Lower lobe of right lung (tissue), 2 donors: Measurements from ENCODE around the gene SLC22A14. TPM values are rescaled to one million over a fixed set of nuclear protein-coding genes. Genes with fewer than 3 reads are reported as not detected.

ENCODE experiments used
- ATAC-seq, 2 donors: fragments of 200-7000 bp; cut with Tn5 transposase; one replicate each; pipeline ENCODE4 v1.9.1; 2020 to 2022; ENCODE audit warnings: mild to moderate bottlenecking in 2 of 2, moderate library complexity in 2 of 2
- DNase-seq: peaks from one replicate; pipeline ENCODE4 v3.0.0-alpha.2; 2020
- H3K27ac ChIP-seq: fragments of 200-600 bp; one replicate; pipeline ENCODE4 v1.8.0; 2022
- H3K27me3 ChIP-seq: fragments of 200-600 bp; one replicate; pipeline ENCODE4 v1.8.0; 2022; ENCODE audit warnings: low read depth
- H3K36me3 ChIP-seq: fragments of 200-600 bp; one replicate; pipeline ENCODE4 v1.8.0; 2022; ENCODE audit warnings: mild to moderate bottlenecking
- H3K4me1 ChIP-seq: fragments of 200-600 bp; one replicate; pipeline ENCODE4 v1.8.0; 2022
- H3K4me3 ChIP-seq: fragments of 200-600 bp; one replicate; pipeline ENCODE4 v1.8.0; 2022; ENCODE audit warnings: mild to moderate bottlenecking
- H3K9me3 ChIP-seq: fragments of 200-600 bp; one replicate; pipeline ENCODE4 v1.8.0; 2022
- intact Hi-C: fragments of 100-400 bp; cut with DNase I; formaldehyde crosslinking; loops from one replicate; pipeline ENCODE4 v1.11.0; 2022
- total RNA-seq: library from RNA; stranded (reverse); fragmentation: NEBNext Ultra II Directional; extraction: Animal tissue kit (Norgen Biotek cat#: 25700); gene quantifications from one replicate; pipeline ENCODE4 v1.2.1, GENCODE V29; 2021
- TF ChIP-seq, protein P1 (sequence below): fragments of 200-600 bp; IDR thresholded peaks from one replicate; pipeline ENCODE4 v1.8.0; 2022; ENCODE audit warnings: antibody characterized with exemption, mild to moderate bottlenecking
- donor health status: DM: no; HTN: yes; CAD: no; lungs with severe emphysema.

Gene SLC22A14
- total RNA-seq, 1 donor from 2014 or later, result not detected

- Histone ChIP-seq H3K4me1 (no peaks in the 10 kb centered on the region), H3K27ac (no peak overlapping the region), H3K9me3 (no peaks in the 10 kb centered on the region), H3K27me3 (no peaks in the 10 kb centered on the region), H3K4me3 (no peak overlapping the region), H3K36me3 (no peaks in the 10 kb centered on the region)
- TF ChIP-seq, protein P1, sequence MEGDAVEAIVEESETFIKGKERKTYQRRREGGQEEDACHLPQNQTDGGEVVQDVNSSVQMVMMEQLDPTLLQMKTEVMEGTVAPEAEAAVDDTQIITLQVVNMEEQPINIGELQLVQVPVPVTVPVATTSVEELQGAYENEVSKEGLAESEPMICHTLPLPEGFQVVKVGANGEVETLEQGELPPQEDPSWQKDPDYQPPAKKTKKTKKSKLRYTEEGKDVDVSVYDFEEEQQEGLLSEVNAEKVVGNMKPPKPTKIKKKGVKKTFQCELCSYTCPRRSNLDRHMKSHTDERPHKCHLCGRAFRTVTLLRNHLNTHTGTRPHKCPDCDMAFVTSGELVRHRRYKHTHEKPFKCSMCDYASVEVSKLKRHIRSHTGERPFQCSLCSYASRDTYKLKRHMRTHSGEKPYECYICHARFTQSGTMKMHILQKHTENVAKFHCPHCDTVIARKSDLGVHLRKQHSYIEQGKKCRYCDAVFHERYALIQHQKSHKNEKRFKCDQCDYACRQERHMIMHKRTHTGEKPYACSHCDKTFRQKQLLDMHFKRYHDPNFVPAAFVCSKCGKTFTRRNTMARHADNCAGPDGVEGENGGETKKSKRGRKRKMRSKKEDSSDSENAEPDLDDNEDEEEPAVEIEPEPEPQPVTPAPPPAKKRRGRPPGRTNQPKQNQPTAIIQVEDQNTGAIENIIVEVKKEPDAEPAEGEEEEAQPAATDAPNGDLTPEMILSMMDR, result no peak
- intact Hi-C loops, result no loop called here
- ATAC-seq, result no peak
- no peak for DNase-seq
Observed at GRCh38 chr3:38314112-38314763, 32.1 kb downstream of the SLC22A14 start.

GRCh38 chr3:38314764-38315487 lies 32.8 kb downstream of the SLC22A14 start:
- no peak for ATAC-seq
- intact Hi-C loops, result no loop called here
- H3K27ac ChIP-seq, result no peak overlapping the region
- H3K9me3 ChIP-seq, result no peaks in the 10 kb centered on the region
- no peak overlapping the region for H3K4me3 ChIP-seq
- H3K27me3 ChIP-seq, result no peaks in the 10 kb centered on the region
- no peaks in the 10 kb centered on the region for H3K36me3 ChIP-seq
- DNase-seq, result no peak
- H3K4me1 ChIP-seq, result no peaks in the 10 kb centered on the region
- TF ChIP-seq, protein P1, result no peak

- Histone ChIP-seq H3K4me1 (no peaks in the 10 kb centered on the region), H3K27me3 (no peaks in the 10 kb centered on the region), H3K36me3 (no peaks in the 10 kb centered on the region), H3K27ac (no peak overlapping the region), H3K4me3 (no peak overlapping the region), H3K9me3 (no peaks in the 10 kb centered on the region)
- no peak for ATAC-seq
- intact Hi-C loops, result no loop called here
- no peak for DNase-seq
- TF ChIP-seq, protein P1, result no peak
Observed at GRCh38 chr3:38315488-38316230, 33.6 kb downstream of the SLC22A14 start.

DNA sequence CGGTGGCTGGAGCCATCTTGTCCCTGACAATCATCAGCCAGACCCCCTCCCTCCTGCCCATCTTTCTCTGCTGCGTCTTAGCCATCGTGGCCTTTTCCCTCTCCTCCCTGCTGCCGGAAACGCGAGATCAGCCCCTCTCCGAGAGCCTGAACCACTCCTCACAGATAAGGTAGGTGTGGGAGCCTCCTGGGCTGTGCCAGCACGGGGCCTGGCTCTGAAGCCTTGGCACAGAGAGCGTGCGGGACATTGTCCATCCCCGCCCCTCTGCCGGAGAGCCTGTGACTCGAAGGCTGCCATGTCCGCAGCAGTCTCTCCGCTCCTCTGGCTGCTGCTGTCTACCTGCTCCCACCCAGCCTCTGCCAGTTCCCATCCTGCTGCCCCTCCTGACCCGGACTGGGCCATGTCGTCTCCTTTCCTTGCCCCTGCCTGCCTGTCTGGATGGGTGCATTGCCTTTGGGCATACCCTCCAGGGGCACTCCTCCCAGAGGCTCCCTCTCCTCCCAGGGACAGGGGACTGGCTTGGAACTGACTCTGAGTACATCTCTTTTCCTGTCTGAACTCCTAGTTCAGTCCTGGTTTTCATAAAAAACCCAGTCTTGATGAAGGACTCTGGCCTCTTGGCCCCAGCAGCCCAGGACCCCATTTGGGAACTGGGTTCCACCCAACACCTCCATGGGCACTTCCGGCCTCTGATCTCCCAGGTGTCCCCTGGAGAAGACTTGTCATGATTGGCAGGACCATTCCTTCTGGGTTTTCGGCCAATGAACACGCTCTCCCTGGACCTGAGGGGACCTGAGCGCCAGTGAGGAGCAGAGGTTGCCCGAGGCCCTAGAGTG lies 34.5 kb downstream of the SLC22A14 start:
- H3K4me3 ChIP-seq, result no peak overlapping the region
- DNase-seq (no peak), ATAC-seq (no peak)

More for the DNA sequence above, 34.5 kb downstream of the SLC22A14 start:
- H3K9me3 ChIP-seq, result no peaks in the 10 kb centered on the region
- no peaks in the 10 kb centered on the region for H3K36me3 ChIP-seq
- no peak overlapping the region for H3K27ac ChIP-seq
- no peaks in the 10 kb centered on the region for H3K27me3 ChIP-seq
- TF ChIP-seq, protein P1, result no peak
- intact Hi-C loops, result no loop called here
- no peaks in the 10 kb centered on the region for H3K4me1 ChIP-seq
